ENCODE data around the gene CRYBG1. TPM values are rescaled to one million over a fixed set of nuclear protein-coding genes. Genes with fewer than 3 reads are reported as not detected.

Gene CRYBG1
- polyA plus RNA-seq, 1 experiment, result 1.9 TPM

GRCh38 chr6:106318851-106319250 is 41.7 kb upstream of the CRYBG1 start:
- no peak for DNase-seq (ENCODE audit: low read depth, low spot score)
- TF ChIP-seq, protein P1, sequence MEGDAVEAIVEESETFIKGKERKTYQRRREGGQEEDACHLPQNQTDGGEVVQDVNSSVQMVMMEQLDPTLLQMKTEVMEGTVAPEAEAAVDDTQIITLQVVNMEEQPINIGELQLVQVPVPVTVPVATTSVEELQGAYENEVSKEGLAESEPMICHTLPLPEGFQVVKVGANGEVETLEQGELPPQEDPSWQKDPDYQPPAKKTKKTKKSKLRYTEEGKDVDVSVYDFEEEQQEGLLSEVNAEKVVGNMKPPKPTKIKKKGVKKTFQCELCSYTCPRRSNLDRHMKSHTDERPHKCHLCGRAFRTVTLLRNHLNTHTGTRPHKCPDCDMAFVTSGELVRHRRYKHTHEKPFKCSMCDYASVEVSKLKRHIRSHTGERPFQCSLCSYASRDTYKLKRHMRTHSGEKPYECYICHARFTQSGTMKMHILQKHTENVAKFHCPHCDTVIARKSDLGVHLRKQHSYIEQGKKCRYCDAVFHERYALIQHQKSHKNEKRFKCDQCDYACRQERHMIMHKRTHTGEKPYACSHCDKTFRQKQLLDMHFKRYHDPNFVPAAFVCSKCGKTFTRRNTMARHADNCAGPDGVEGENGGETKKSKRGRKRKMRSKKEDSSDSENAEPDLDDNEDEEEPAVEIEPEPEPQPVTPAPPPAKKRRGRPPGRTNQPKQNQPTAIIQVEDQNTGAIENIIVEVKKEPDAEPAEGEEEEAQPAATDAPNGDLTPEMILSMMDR (IDR thresholded peaks at IDR 0.05; ENCODE audit: low read depth, low read length), result no peak
- no peak overlapping the region for H3K4me3 ChIP-seq (ENCODE audit: low read depth, low read length)
- POLR2A ChIA-PET, result no interaction called here
- H3K27me3 ChIP-seq (ENCODE audit: control insufficient read depth, insufficient read depth, low read length), result no peaks in the 10 kb centered on the region
- H3K9me3 ChIP-seq (ENCODE audit: control insufficient read depth, insufficient read depth, low read length), result no peaks in the 10 kb centered on the region
- H3K27ac ChIP-seq (ENCODE audit: low read depth, low read length), result no peak overlapping the region
- CTCF ChIA-PET, result interaction anchor here (1.3 kb wide), 1 partner anchor 18 kb away, joined by 6 read pairs; no protein-coding TSS in a partner anchor

DNA sequence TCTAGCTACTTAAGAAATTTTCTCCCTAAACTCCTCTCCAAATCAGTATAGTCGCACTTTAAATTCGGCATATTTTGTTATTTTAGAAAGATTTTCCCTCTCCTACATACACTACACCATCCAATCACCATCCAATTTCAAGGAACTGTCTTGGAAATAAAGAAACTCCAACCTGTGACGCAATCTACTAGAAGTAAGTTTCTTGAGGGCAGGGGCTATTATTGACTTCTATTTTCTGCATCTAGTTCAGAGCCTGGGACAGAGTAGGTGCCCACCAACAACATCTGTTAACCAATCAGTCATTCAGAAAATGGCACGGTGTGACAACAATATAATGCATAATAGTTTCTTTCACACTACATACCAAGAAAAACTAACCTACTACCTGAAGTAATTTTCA is 38.6 kb upstream of the CRYBG1 start:
- POLR2A ChIA-PET, result no interaction called here
- H3K4me3 ChIP-seq (ENCODE audit: low read depth, low read length), result no peak overlapping the region
- H3K27ac ChIP-seq (ENCODE audit: low read depth, low read length), result no peak overlapping the region
- DNase-seq (ENCODE audit: low read depth, low spot score), result no peak
- peaks cover 4% of the 10 kb centered on the region; the same call in 1 of the 2 replicates for H3K9me3 ChIP-seq (ENCODE audit: control insufficient read depth, insufficient read depth, low read length)
- TF ChIP-seq, protein P1 (IDR thresholded peaks at IDR 0.05; ENCODE audit: low read depth, low read length), result no peak
- CTCF ChIA-PET, result no interaction called here
- no peaks in the 10 kb centered on the region for H3K27me3 ChIP-seq (ENCODE audit: control insufficient read depth, insufficient read depth, low read length)

DNA sequence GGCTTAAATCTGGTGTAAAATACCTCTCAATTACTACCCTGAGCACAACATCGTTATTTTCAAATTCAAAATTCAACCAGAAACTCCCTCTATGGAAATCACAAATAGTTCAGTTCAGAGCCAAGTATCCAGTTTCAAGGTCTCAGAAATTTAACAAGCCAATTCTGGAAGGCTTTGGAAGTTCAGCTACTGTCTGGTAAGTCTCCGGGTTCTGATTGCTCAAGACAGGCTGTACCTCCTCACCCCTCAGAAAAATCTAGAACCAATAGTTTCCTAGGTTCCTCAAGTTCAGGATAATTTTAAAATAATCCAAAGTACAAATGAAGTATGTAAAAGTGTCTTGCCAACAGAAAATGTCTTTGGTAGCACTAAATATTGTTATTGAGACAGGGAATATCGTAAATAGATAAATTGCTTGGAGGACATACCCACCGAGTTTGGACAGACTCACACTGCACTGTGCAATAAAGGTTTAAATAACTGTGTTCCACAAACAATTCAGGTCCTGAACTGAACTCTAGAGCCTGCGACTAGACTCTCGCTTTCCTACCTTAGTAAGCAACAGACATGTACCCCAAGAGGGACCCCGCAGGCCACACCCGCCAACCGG is 35.7 kb upstream of the CRYBG1 start:
- Histone ChIP-seq H3K27ac (ENCODE audit: low read depth, low read length) (peak overlapping the region; percentile 94), H3K4me3 (ENCODE audit: low read depth, low read length) (peak overlapping the region; percentile 99), H3K27me3 (ENCODE audit: control insufficient read depth, insufficient read depth, low read length) (peaks cover 11% of the 10 kb centered on the region), H3K9me3 (ENCODE audit: control insufficient read depth, insufficient read depth, low read length) (peaks cover 4% of the 10 kb centered on the region; the same call in 1 of the 2 replicates)
- TF ChIP-seq, protein P1 (IDR thresholded peaks at IDR 0.05; ENCODE audit: low read depth, low read length), result no peak
- CTCF ChIA-PET, result interaction anchor here (1.2 to 2.0 kb wide), 2 partner anchors 10 to 15 kb away, joined by 4 to 9 read pairs; no protein-coding TSS in a partner anchor
- POLR2A ChIA-PET, result no interaction called here
- no peak for DNase-seq (ENCODE audit: low read depth, low spot score)

GRCh38 chr6:106325336-106326178 is 35.0 kb upstream of the CRYBG1 start, which contains the start of gene ATG5:
Gene ATG5, minus strand, starts transcription at chr6:106325760. Its CDS starts 9,552 bp downstream, at chr6:106316208.
- TF ChIP-seq, protein P1 (IDR thresholded peaks at IDR 0.05; ENCODE audit: low read depth, low read length), result 0 out of 2 replicates have a peak, but pooled peaks have one; percentile 1
- Histone ChIP-seq H3K27me3 (ENCODE audit: control insufficient read depth, insufficient read depth, low read length) (peaks cover 13% of the 10 kb centered on the region), H3K9me3 (ENCODE audit: control insufficient read depth, insufficient read depth, low read length) (peaks cover 4% of the 10 kb centered on the region; the same call in 1 of the 2 replicates), H3K27ac (ENCODE audit: low read depth, low read length) (peak within 1 kb of the TSS; percentile 94), H3K4me3 (ENCODE audit: low read depth, low read length) (peak within 1 kb of the TSS; percentile 99)
- ChIA-PET CTCF (interaction anchor here (0.8 to 2.0 kb wide), 4 partner anchors 9 to 894 kb away, joined by 3 to 9 read pairs (median 4); no protein-coding TSS in a partner anchor), POLR2A (interaction anchor here (1.0 kb wide), 1 partner anchor 10 kb away, joined by 4 read pairs; no protein-coding TSS in a partner anchor)
- peak; percentile 98 for DNase-seq (ENCODE audit: low read depth, low spot score)
